Measurements from ENCODE around the gene LUC7L.
"Not testable (repeated sequence)": the region's sequence is repeated elsewhere in the genome, so short reads cannot be mapped to it uniquely, and the experiment has no call there.

LUC7L gene

GRCh38 chr16:228852-229730 lies at the start of gene LUC7L:
TSS of gene LUC7L (minus strand) at chr16:229449. CDS start at chr16:229339, 110 bp downstream.
- peak; percentile 68 for DNase-seq

- peak; percentile 3 for DNase-seq
Observed at GRCh38 chr16:278863-279366, 49.7 kb upstream of the LUC7L start.

- no peak for DNase-seq
Observed at GRCh38 chr16:276426-277077, 47.3 kb upstream of the LUC7L start.

- DNase-seq = no peak
Observed at GRCh38 chr16:275786-276232, 46.6 kb upstream of the LUC7L start, which contains the start of gene RGS11. TSS of gene RGS11 (minus strand) at chr16:275944. CDS start at chr16:275911, 33 bp downstream.

- DNase-seq = no peak
Observed at GRCh38 chr16:275041-275641, 45.9 kb upstream of the LUC7L start.

- no peak for DNase-seq
Observed at GRCh38 chr16:273547-274421, 44.5 kb upstream of the LUC7L start.

GRCh38 chr16:272633-273546 lies 43.6 kb upstream of the LUC7L start:
- no peak for DNase-seq

GRCh38 chr16:270381-271255 lies 41.4 kb upstream of the LUC7L start:
- no peak for DNase-seq

- DNase-seq = no peak
Observed at GRCh38 chr16:269061-269796, 40.0 kb upstream of the LUC7L start.

- DNase-seq = no peak
Observed at GRCh38 chr16:268141-269053, 39.1 kb upstream of the LUC7L start.

- DNase-seq = not testable (repeated sequence)
Observed at GRCh38 chr16:267562-267961, 38.3 kb upstream of the LUC7L start.

- no peak for DNase-seq
Observed at GRCh38 chr16:266258-267164, 37.3 kb upstream of the LUC7L start.

- no peak for DNase-seq
Observed at GRCh38 chr16:265711-266110, 36.5 kb upstream of the LUC7L start.

- no peak for DNase-seq
Observed at GRCh38 chr16:265002-265529, 35.8 kb upstream of the LUC7L start.

- DNase-seq = no peak
Observed at GRCh38 chr16:264440-264951, 35.2 kb upstream of the LUC7L start.

GRCh38 chr16:263944-264343 lies 34.7 kb upstream of the LUC7L start:
- DNase-seq = no peak
